ENCODE results near the gene APH1A. TPM values are rescaled to one million over a fixed set of nuclear protein-coding genes. Genes with fewer than 3 reads are reported as not detected.

APH1A gene
- total and polyA plus RNA-seq, 9 of the 15 experiments (the other 6 are each of a cell fraction or from before 2014, with no cell fraction given) = 5.6 to 123 (median 77.0) TPM

GRCh38 chr1:150281221-150281757, 12.5 kb upstream of the APH1A start (continued):
- TF ChIP-seq, protein P1, sequence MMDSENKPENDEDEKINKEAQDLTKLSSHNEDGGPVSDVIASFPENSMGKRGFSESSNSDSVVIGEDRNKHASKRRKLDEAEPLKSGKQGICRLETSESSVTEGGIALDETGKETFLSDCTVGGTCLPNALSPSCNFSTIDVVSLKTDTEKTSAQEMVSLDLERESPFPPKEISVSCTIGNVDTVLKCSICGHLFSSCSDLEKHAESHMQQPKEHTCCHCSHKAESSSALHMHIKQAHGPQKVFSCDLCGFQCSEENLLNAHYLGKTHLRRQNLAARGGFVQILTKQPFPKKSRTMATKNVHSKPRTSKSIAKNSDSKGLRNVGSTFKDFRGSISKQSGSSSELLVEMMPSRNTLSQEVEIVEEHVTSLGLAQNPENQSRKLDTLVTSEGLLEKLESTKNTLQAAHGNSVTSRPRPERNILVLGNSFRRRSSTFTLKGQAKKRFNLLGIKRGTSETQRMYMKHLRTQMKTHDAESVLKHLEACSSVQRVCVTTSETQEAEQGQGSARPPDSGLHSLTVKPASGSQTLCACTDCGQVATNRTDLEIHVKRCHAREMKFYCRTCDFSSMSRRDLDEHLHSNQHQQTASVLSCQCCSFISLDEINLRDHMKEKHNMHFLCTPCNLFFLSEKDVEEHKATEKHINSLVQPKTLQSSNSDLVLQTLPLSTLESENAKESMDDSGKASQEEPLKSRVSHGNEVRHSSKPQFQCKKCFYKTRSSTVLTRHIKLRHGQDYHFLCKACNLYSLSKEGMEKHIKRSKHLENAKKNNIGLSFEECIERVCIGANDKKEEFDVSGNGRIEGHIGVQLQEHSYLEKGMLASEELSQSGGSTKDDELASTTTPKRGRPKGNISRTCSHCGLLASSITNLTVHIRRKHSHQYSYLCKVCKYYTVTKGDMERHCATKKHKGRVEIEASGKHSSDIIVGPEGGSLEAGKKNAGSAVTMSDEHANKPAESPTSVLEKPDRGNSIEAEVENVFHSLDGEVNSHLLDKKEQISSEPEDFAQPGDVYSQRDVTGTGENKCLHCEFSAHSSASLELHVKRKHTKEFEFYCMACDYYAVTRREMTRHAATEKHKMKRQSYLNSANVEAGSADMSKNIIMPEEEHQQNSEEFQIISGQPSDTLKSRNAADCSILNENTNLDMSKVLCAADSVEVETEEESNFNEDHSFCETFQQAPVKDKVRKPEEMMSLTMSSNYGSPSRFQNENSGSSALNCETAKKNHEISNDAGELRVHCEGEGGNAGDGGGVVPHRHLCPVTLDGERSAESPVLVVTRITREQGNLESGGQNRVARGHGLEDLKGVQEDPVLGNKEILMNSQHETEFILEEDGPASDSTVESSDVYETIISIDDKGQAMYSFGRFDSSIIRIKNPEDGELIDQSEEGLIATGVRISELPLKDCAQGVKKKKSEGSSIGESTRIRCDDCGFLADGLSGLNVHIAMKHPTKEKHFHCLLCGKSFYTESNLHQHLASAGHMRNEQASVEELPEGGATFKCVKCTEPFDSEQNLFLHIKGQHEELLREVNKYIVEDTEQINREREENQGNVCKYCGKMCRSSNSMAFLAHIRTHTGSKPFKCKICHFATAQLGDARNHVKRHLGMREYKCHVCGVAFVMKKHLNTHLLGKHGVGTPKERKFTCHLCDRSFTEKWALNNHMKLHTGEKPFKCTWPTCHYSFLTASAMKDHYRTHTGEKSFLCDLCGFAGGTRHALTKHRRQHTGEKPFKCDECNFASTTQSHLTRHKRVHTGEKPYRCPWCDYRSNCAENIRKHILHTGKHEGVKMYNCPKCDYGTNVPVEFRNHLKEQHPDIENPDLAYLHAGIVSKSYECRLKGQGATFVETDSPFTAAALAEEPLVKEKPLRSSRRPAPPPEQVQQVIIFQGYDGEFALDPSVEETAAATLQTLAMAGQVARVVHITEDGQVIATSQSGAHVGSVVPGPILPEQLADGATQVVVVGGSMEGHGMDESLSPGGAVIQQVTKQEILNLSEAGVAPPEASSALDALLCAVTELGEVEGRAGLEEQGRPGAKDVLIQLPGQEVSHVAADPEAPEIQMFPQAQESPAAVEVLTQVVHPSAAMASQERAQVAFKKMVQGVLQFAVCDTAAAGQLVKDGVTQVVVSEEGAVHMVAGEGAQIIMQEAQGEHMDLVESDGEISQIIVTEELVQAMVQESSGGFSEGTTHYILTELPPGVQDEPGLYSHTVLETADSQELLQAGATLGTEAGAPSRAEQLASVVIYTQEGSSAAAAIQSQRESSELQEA (IDR thresholded peaks at IDR 0.05; ENCODE audit: low read depth) = no peak
- TF ChIP-seq MAZ (CRISPR knock-in tag; conservative IDR thresholded peaks at IDR 0.05 in 1 of 2, IDR thresholded peaks at IDR 0.05 in 1 of 2) (0 out of 4 replicates have a peak, but pooled peaks of 1 of the 2 experiments have one; percentile 17), SMC3 (conservative IDR thresholded peaks at IDR 0.05; ENCODE audit: insufficient read depth, low read depth, low read length) (peak; percentile 47; the same call in 1 of the 2 replicates)
- TF ChIP-seq, protein P2, sequence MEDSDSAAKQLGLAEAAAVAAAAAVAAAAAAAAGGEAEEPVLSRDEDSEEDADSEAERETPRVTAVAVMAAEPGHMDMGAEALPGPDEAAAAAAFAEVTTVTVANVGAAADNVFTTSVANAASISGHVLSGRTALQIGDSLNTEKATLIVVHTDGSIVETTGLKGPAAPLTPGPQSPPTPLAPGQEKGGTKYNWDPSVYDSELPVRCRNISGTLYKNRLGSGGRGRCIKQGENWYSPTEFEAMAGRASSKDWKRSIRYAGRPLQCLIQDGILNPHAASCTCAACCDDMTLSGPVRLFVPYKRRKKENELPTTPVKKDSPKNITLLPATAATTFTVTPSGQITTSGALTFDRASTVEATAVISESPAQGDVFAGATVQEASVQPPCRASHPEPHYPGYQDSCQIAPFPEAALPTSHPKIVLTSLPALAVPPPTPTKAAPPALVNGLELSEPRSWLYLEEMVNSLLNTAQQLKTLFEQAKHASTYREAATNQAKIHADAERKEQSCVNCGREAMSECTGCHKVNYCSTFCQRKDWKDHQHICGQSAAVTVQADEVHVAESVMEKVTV (CRISPR knock-in tag; IDR thresholded peaks at IDR 0.05) = peak; percentile 22; the same call in 1 of the 2 replicates
- TF ChIP-seq, protein P3, sequence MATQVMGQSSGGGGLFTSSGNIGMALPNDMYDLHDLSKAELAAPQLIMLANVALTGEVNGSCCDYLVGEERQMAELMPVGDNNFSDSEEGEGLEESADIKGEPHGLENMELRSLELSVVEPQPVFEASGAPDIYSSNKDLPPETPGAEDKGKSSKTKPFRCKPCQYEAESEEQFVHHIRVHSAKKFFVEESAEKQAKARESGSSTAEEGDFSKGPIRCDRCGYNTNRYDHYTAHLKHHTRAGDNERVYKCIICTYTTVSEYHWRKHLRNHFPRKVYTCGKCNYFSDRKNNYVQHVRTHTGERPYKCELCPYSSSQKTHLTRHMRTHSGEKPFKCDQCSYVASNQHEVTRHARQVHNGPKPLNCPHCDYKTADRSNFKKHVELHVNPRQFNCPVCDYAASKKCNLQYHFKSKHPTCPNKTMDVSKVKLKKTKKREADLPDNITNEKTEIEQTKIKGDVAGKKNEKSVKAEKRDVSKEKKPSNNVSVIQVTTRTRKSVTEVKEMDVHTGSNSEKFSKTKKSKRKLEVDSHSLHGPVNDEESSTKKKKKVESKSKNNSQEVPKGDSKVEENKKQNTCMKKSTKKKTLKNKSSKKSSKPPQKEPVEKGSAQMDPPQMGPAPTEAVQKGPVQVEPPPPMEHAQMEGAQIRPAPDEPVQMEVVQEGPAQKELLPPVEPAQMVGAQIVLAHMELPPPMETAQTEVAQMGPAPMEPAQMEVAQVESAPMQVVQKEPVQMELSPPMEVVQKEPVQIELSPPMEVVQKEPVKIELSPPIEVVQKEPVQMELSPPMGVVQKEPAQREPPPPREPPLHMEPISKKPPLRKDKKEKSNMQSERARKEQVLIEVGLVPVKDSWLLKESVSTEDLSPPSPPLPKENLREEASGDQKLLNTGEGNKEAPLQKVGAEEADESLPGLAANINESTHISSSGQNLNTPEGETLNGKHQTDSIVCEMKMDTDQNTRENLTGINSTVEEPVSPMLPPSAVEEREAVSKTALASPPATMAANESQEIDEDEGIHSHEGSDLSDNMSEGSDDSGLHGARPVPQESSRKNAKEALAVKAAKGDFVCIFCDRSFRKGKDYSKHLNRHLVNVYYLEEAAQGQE (IDR thresholded peaks at IDR 0.05; ENCODE audit: borderline replicate concordance) = peak; percentile 69; the same call in 1 of the 2 replicates
- TF ChIP-seq, protein P3 (CRISPR knock-in tag; IDR thresholded peaks at IDR 0.05; ENCODE audit: low read depth) = no peak
- TF ChIP-seq, protein P4, sequence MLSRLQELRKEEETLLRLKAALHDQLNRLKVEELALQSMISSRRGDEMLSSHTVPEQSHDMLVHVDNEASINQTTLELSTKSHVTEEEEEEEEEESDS (CRISPR knock-in tag; IDR thresholded peaks at IDR 0.05) = no peak

Data from K562 (cell line).